ENCODE measurements around the gene CEP112. TPM values are rescaled to one million over a fixed set of nuclear protein-coding genes. Genes with fewer than 3 reads are reported as not detected.

The CEP112 gene
- total RNA-seq, 1 donor from 2014 or later, result 20.1 TPM

- Histone ChIP-seq H3K36me3 (peaks cover 0 to 4% of the 10 kb centered on the region in 2 donors), H3K4me3 (no peak overlapping the region), H3K27me3 (no peaks in the 10 kb centered on the region), H3K4me1 (no peaks in the 10 kb centered on the region), H3K27ac (no peak overlapping the region), H3K9me3 (no peaks in the 10 kb centered on the region)
- no peak for TF ChIP-seq POLR2A (IDR thresholded peaks at IDR 0.05)
- TF ChIP-seq, protein P1, sequence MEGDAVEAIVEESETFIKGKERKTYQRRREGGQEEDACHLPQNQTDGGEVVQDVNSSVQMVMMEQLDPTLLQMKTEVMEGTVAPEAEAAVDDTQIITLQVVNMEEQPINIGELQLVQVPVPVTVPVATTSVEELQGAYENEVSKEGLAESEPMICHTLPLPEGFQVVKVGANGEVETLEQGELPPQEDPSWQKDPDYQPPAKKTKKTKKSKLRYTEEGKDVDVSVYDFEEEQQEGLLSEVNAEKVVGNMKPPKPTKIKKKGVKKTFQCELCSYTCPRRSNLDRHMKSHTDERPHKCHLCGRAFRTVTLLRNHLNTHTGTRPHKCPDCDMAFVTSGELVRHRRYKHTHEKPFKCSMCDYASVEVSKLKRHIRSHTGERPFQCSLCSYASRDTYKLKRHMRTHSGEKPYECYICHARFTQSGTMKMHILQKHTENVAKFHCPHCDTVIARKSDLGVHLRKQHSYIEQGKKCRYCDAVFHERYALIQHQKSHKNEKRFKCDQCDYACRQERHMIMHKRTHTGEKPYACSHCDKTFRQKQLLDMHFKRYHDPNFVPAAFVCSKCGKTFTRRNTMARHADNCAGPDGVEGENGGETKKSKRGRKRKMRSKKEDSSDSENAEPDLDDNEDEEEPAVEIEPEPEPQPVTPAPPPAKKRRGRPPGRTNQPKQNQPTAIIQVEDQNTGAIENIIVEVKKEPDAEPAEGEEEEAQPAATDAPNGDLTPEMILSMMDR (IDR thresholded peaks at IDR 0.05), result no peak
- TF ChIP-seq POLR2AphosphoS5 (IDR thresholded peaks at IDR 0.05; ENCODE audit: insufficient read depth in 1 of 2, low read depth in 1 of 2), result no peak
- intact Hi-C loops (cut with DNase I), result no loop called here
- DNase-seq (ENCODE audit: extremely low spot score in 2 of 2), result no peak
These were observed 128.2 kb downstream of the CEP112 start for GRCh38 chr17:66063686-66064085.

GRCh38 chr17:66056148-66056547 is 135.8 kb downstream of the CEP112 start:
- H3K27ac ChIP-seq, result no peak overlapping the region
- no peak overlapping the region for H3K4me3 ChIP-seq
- H3K9me3 ChIP-seq, result no peaks in the 10 kb centered on the region
- TF ChIP-seq POLR2A (IDR thresholded peaks at IDR 0.05), result no peak
- TF ChIP-seq, protein P1 (IDR thresholded peaks at IDR 0.05), result no peak
- TF ChIP-seq POLR2AphosphoS5 (IDR thresholded peaks at IDR 0.05; ENCODE audit: insufficient read depth in 1 of 2, low read depth in 1 of 2), result no peak
- H3K36me3 ChIP-seq, result no peaks in the 10 kb centered on the region
- no peaks in the 10 kb centered on the region for H3K27me3 ChIP-seq
- intact Hi-C loops (cut with DNase I), result no loop called here
- no peaks in the 10 kb centered on the region for H3K4me1 ChIP-seq
- no peak for DNase-seq (ENCODE audit: extremely low spot score in 2 of 2)

GRCh38 chr17:66054242-66054641 is 137.7 kb downstream of the CEP112 start:
- no peaks in the 10 kb centered on the region for H3K36me3 ChIP-seq
- H3K27ac ChIP-seq, result no peak overlapping the region
- no peaks in the 10 kb centered on the region for H3K27me3 ChIP-seq
- H3K4me3 ChIP-seq, result no peak overlapping the region
- H3K9me3 ChIP-seq, result no peaks in the 10 kb centered on the region
- no peaks in the 10 kb centered on the region for H3K4me1 ChIP-seq
- TF ChIP-seq POLR2AphosphoS5 (IDR thresholded peaks at IDR 0.05; ENCODE audit: insufficient read depth in 1 of 2, low read depth in 1 of 2) (no peak), POLR2A (IDR thresholded peaks at IDR 0.05) (no peak)
- TF ChIP-seq, protein P1 (IDR thresholded peaks at IDR 0.05), result no peak
- no peak for DNase-seq (ENCODE audit: extremely low spot score in 2 of 2)
- intact Hi-C loops (cut with DNase I), result no loop called here

DNA sequence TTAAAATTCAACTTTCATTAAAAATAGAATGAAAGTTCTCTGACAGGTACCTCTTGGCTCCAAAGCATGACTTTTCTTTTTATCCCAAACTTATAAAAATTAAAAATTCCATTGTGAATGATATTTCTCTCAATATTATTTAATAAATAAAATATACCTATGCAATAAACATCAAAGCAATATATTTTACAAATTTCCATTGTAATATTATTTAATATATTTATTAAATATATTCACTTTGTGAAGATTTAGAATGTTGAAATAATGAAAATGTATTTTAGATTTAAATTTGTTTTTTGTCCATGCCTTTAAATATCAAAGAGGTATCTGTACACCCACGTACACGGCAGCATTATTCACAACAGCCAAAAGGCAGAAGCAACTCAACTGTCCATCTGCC is 147.8 kb downstream of the CEP112 start:
- no peak overlapping the region for H3K27ac ChIP-seq
- intact Hi-C loops (cut with DNase I), result no loop called here
- no peak for DNase-seq (ENCODE audit: extremely low spot score in 2 of 2)
- no peak overlapping the region for H3K4me3 ChIP-seq
- no peaks in the 10 kb centered on the region for H3K27me3 ChIP-seq
- no peaks in the 10 kb centered on the region for H3K4me1 ChIP-seq
- H3K36me3 ChIP-seq, result no peaks in the 10 kb centered on the region
- TF ChIP-seq POLR2A (IDR thresholded peaks at IDR 0.05), result no peak
- TF ChIP-seq, protein P1 (IDR thresholded peaks at IDR 0.05), result no peak
- no peak for TF ChIP-seq POLR2AphosphoS5 (IDR thresholded peaks at IDR 0.05; ENCODE audit: insufficient read depth in 1 of 2, low read depth in 1 of 2)
- H3K9me3 ChIP-seq, result no peaks in the 10 kb centered on the region

- intact Hi-C loops (cut with DNase I), result no loop called here
- no peak for TF ChIP-seq POLR2A (IDR thresholded peaks at IDR 0.05)
- TF ChIP-seq, protein P1 (IDR thresholded peaks at IDR 0.05), result no peak
- H3K27ac ChIP-seq, result no peak overlapping the region
- H3K4me3 ChIP-seq, result no peak overlapping the region
- no peaks in the 10 kb centered on the region for H3K27me3 ChIP-seq
- H3K36me3 ChIP-seq, result no peaks in the 10 kb centered on the region
- DNase-seq (ENCODE audit: extremely low spot score in 2 of 2), result no peak
- H3K4me1 ChIP-seq, result no peaks in the 10 kb centered on the region
- no peaks in the 10 kb centered on the region for H3K9me3 ChIP-seq
These were observed 148.5 kb downstream of the CEP112 start for GRCh38 chr17:66043419-66043818.

Measured in vagina (tissue), 2 donors.